GM19455 (cell line): ENCODE data around the gene METTL5.
"Not testable (repeated sequence)": the region's sequence is repeated elsewhere in the genome, so short reads cannot be mapped to it uniquely, and the experiment has no call there.

ENCODE experiments used
- ATAC-seq: cut with Tn5 transposase; IDR thresholded peaks from one replicate; pipeline ENCODE4 v1.9.1; 2021; ENCODE audit not compliant: unreplicated experiment

Gene METTL5

GRCh38 chr2:169824373-169825333, at the start of gene METTL5:
TSS of gene METTL5 (minus strand) at chr2:169824905. CDS start at chr2:169824597, 308 bp downstream.
- peak; percentile 55 for ATAC-seq

GRCh38 chr2:169871994-169872393, 47.3 kb upstream of the METTL5 start:
- ATAC-seq = no peak

DNA sequence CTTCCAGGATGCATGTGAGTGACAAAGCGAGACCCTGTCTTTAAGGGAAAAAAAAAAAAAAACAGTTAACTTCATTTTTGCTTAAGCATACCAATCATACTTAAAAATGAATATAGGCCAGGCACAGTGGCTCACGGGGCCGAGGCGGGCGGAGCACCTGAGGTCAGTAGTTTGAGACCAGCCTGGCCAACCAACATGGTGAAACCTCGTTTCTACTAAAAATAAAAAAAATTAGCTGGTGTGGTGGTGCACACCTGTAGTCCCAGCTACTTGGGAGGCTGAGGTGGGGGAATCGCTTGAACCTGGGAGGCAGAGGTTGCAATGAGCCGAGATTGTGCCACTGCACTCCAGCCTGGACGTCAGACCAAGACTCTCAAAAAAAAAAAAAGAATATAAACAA, 46.7 kb upstream of the METTL5 start:
- ATAC-seq = not testable (repeated sequence)

GRCh38 chr2:169868951-169869350, 44.2 kb upstream of the METTL5 start:
- ATAC-seq = no peak

GRCh38 chr2:169867579-169867978, 42.9 kb upstream of the METTL5 start:
- ATAC-seq = no peak

DNA sequence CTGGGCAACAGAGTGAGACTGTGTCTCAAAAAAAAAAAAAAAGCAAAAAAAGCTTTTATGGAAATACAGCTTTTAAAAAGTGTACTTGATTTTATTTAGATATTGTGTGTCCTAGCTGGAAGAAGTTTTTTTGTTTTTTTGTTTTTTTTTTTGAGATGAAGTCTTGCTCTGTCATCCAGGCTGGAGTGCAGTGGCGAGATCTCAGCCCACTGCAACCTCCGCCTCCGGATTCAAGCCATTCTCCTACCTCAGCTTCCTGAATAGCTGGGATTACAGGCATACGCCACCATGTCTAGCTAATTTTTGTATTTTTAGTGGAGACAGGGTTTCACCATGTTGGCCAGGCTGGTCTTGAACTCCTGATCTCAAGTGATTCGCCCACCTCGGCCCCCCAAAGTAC, 41.5 kb upstream of the METTL5 start:
- not testable (repeated sequence) for ATAC-seq

- ATAC-seq = no peak
These were observed 40.8 kb upstream of the METTL5 start for GRCh38 chr2:169865492-169865891.

DNA sequence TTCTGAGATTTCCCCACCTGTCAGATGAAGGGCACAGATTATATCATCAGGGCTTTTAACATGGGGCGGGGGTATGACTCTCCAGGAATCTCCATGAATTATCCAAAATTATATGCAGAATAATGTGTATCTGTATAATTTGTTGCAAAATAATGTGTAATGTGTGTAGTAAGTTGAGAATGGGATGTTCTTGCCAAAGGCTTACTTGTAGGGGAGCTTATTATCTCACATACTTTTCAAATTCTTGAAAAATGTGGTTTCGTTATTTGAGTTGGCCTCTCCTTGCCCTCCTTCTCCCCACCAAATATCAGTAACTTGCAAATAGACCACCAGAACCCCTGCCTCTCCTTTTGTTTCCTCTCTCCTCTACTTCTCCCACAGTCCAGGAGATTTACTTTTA, 38.1 kb upstream of the METTL5 start:
- no peak for ATAC-seq

- no peak for ATAC-seq
These were observed 35.4 kb upstream of the METTL5 start for GRCh38 chr2:169860149-169860548.

DNA sequence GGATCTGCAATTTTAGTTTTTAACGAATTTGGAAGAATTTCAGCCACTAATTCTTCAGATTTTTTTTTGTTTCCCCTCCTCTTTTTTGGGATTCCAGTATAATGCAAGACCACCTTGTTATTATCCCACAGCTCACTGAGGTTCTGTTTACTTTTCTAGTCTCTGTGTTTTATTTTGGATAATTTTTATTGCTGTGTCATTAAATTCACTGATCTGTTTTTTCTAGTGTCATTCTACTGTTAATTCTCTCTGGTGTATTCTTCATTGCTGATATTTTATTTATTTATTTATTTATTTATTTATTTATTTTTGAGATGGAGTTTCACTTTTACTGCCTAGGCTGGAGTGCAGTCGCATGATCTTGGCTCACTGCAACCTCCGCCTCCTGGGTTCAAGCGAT, 34.7 kb upstream of the METTL5 start:
- no peak for ATAC-seq

DNA sequence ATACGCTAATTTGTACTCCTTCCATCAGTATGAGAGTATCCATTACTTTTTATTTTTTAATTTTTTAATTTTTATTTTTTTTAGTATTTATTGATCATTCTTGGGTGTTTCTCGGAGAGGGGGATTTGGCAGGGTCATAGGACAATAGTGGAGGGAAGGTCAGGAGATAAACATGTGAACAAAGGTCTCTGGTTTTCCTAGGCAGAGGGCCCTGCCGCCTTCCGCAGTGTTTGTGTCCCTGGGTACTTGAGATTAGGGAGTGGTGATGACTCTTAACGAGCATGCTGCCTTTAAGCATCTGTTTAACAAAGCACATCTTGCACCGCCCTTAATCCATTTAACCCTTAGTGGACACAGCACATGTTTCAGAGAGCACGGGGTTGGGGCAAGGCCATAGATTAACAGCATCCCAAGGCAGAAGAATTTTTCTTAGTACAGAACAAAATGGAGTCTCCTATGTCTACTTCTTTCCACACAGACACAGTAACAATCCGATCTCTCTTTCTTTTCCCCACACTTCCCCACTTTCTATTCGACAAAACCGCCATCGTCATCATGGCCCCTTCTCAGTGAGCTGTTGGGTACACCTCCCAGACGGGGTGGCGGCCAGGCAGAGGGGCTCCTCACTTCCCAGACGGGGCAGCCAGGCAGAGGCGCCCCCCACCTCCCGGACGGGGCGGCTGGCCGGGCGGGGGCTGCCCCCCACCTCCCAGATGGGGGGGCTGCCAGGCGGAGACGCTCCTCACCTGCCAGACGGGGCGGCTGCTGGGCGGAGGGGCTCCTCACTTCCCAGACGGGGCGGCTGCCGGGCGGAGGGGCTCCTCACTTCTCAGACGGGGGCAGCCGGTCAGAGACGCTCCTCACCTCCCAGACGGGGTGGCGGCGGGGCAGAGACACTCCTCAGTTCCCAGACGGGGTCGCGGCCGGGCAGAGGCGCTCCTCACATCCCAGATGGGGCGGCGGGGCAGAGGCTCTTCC, 30.9 kb upstream of the METTL5 start:
- ATAC-seq = not testable (repeated sequence)

DNA sequence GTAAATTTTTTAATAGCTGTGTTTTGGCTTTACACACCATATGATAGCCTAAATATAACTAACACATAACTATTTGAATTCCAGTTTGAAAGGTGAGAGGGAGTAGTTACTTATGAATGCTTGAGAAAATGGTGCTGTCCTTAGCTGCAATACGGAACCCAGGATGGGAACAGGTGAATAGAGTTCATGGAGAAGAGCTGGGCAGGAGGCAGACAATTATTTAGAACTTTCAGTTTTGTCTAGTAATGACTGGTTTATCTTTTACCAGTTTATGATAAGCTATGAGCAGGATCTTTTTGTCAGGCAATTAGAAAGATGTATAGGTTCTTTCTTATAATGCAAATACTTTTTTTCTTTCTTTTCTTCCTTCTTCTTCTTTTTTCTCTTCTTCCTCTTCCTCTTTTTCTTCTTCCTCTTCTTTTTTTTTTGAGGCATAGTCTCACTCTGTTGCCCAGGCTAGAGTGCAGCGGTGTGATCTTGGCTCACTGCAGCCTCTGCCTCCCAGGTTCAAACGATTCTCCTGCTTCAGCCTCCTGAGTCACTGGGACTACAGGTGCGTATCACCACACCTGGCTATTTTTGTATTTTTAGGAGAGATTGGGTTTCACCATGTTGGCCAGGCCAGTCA, 28.4 kb upstream of the METTL5 start:
- ATAC-seq = no peak

- ATAC-seq = no peak
These were observed 25.0 kb upstream of the METTL5 start for GRCh38 chr2:169849710-169850109.

DNA sequence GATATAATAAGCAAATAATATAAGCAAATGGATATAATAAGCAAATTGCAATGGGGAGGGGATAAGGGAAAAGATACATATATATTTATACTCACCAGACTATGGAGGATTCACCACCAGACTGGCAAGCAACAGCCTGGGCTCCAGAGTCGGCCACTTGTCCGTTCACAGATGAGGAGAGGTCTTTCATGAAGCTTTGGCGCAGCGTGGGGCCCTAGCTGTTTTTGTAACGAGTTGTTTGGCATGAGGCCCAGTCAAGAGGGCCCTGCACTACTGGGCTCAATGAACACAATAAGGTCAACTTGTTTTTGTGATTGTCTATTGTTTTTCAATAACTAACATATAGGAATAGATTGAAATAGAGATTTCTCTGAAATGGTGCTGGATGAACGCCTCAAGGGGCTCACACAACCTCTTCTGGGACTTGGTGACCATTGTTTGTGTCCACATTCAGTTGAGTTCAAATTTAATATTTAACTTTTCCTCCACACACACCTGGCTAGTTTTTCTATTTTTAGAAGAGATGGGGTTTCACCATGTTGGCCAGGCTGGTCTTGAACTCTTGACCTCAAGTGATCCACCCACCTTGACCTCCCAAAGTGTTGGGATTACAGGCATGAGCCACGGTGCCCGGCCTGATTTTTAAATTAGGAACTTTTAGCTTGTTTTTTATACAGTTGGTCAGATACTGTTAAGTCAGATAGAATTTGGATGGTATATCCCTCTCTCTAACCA, 24.4 kb upstream of the METTL5 start:
- not testable (repeated sequence) for ATAC-seq

DNA sequence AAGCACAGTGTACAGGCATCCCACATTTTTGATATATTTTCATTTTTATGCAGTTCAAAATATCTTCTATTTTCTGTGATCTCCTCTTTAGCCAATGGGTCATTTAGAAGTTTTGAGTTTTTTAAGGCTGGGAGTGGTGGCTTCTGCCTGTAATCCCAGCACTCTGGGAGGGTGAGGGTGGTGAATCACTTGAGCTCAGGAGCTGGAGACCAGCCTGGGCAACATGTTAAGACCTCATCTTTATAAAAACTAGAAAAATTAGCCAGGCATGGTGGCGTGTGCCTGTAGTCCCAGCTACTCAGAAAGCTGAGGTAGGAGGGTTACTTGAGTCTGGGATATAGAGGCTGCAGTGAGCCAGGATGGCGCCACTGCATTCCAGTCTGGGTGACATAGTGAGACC, 20.3 kb upstream of the METTL5 start:
- no peak for ATAC-seq

DNA sequence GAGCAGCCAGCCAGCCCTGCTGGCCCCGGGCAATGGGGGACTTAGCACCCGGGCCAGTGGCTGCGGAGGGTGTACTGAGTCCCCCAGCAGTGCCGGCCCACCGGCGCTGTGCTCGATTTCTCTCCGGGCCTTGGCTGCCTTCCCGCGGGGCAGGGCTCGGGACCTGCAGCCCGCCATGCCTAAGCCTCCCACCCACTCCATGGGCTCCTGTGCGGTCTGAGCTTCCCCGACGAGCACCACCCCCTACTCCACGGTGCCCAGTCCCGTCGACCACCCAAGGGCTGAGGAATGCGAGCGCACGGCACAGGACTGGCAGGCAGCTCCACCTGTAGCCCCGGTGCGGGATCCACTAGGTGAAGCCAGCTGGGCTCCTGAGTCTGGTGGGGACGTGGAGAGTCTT, 16.9 kb upstream of the METTL5 start:
- ATAC-seq = not testable (repeated sequence)

DNA sequence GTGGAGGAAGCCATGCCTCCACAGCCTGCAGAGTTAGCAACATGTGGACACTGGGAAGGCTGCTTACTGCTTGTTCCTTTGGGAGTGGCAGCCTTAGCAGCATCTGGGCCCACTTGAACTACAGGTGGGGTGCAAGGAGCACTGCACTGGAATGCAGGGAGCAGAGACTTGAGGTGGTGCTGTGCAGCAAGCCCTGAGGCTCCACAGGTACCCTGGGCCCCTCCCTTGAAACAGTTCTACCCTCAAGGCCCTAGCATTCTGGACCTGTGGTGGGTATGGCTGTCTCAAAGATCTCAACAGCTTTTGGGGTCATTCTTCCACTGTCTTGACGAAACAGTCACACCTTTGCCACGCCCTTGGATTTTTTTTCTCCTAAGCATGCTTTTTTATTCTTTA, 16.0 kb upstream of the METTL5 start:
- no peak for ATAC-seq

- ATAC-seq = no peak
These were observed 15.4 kb upstream of the METTL5 start for GRCh38 chr2:169839954-169840746.

GRCh38 chr2:169838743-169839489, 14.2 kb upstream of the METTL5 start:
- no peak for ATAC-seq
